GM10266 (cell line): ENCODE results near the gene HLA-DMA.
A peak's percentile ranks its signal among the peaks of the same experiment; 100 is the strongest.

Experiments
- DNase-seq: peaks from one replicate; pipeline ENCODE4 v3.0.0; 2012; ENCODE audit errors: extremely low spot score
- CTCF ChIP-seq: IDR thresholded peaks from 2 replicates; pipeline ENCODE4 v1.5.1; 2012; ENCODE audit warnings: mild to moderate bottlenecking, low read depth; ENCODE audit not compliant: control insufficient read depth, insufficient read depth; ENCODE audit errors: missing control alignments

HLA-DMA gene

GRCh38 chr6:32974016-32974333 is 21.1 kb upstream of the HLA-DMA start:
- DNase-seq, result no peak
- TF ChIP-seq CTCF, result no peak

- DNase-seq, result peak; percentile 38
Measured at GRCh38 chr6:32973144-32974015, 20.5 kb upstream of the HLA-DMA start.

DNA sequence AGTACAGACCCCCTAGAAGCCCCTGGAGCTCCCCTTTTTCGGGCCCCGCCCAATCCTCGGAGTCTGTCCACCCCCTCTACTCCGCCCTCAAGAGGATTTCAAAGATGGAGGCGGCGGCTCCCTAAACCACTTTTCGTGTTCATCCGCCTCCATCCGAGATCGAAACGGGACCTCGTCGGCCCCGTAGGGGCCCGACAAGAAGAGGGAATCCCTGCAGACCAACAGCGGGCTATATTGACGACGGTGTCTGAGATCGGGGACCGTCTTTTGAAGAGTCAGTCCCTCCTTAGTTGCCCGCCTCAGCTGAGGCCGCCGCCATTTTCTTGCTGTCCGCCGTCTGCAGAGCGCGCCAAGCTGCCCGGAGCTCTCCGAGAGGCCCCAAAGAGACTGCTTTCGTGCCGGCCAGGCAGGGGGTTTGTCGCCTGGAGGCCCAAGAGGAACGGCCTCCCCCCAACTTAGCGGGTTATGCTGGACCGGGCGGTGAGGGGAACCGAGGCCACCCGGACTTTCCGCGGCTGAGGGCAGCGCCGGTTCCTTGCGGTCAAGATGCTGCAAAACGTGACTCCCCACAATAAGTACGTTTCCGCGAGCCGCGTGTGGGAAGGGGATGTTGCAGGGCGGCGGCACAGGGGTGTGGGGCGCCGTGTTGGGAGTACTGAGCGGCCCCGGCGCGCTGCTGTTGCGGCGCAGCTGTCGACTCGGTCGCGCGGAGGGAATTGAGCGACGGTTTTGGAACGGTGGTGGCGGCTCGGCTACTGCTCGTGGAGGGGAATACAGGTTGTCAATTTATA is 19.7 kb upstream of the HLA-DMA start:
- peak; percentile 73 for DNase-seq
- no peak for TF ChIP-seq CTCF

More at GRCh38 chr6:32973144-32974015, 20.5 kb upstream of the HLA-DMA start:
- TF ChIP-seq CTCF, result no peak

DNA sequence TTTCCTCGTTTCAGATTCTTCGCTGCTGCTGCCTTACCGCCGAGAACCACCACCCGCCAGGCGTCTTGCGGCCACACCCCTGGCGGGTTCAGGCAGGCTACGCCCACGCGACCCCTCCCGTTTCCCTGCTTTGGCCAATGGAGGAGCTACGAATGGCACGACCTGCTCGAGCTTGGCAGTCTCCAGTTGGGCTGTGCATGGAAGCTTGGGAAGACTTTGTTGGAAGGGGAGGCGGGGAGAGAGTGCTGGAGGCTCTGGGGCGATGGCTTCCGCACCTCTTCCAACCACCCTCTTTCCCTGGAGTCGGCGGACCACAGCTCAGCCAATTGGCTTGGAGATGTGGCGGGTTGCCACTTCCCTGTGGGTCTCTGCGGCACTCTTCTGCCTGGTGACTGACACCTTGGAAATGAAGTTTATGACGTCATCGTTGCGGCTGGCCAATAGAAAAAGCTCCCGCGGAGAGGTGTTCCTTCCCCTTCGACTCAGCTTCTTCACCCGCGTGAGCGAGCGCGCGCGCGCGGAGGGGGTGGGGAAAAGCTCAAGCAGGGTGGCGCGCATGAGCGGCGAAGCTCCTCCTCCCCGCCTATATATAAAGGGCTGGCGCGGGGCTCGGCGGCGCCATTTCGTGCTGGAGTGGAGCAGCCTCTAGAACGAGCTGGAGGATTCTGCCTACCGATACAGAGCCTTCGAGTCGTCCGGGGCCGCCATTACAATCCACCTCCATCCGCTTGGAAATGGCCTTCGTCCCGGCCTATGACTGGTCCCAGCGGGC is 18.9 kb upstream of the HLA-DMA start:
- peak; percentile 93 for DNase-seq
- no peak for TF ChIP-seq CTCF

DNA sequence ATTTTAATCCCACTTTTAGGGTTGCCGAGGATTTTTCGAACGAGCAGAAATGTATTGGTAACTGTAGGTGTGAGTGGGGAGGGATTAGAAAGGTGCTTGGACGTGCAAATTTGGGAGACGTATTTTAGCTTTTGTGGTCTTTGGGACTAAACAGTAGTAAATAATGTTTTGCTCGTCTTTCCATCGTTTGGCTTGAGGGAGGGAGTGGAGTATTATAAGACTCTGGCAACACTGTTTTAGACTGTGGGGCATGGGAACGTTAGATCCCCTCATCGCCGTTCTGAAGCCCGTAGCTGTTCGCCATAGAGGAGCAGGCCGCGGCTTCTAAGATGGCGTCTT is 18.3 kb upstream of the HLA-DMA start:
- TF ChIP-seq CTCF, result no peak
- no peak for DNase-seq

DNA sequence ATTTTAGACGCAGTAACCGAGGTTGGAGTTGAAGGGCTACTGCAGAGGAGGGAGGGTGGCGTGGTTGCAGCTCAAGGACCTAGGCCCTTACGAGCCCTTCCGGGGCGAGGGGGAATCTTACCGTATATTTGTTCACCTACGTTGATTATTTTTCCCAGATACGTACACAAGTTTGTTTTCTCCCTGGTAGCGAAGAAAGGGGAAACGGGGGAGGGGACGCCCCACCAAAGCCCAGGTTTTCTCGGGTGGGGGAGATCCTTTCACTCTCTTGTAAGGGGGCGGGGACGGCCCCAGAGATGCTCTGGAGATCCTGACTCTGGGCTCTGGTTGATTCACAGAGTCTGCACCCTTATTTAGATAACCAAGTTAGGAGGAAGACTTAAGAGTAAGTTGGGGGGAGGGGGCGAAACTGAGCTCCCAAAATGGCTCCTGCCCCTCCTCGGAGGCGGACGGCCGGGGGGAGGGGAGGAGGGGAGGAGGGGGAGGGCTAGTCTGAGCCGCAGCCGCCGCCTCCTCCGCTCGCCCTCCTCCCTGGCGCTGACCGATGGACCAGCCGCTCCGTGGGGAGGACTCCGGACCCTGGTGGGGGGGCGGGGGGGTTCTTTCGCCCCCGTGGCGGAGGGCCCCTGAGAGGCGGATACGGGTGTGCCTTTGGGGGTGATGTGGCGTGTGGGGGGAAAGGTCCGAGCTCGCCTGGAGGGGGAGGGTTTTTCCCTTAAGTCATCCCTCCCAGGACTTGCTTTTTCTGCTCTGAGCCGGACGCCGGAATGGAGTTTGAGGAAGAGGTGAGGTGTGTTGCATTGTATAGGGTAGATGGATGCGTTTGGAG is 17.7 kb upstream of the HLA-DMA start:
- no peak for TF ChIP-seq CTCF
- peak; percentile 80 for DNase-seq
